ENCODE data around the gene CTSK. TPM values are rescaled to one million over a fixed set of nuclear protein-coding genes. Genes with fewer than 3 reads are reported as not detected.

CTSK gene
- total RNA-seq, 1 experiment from 2014 or later, result 6.5 TPM

DNA sequence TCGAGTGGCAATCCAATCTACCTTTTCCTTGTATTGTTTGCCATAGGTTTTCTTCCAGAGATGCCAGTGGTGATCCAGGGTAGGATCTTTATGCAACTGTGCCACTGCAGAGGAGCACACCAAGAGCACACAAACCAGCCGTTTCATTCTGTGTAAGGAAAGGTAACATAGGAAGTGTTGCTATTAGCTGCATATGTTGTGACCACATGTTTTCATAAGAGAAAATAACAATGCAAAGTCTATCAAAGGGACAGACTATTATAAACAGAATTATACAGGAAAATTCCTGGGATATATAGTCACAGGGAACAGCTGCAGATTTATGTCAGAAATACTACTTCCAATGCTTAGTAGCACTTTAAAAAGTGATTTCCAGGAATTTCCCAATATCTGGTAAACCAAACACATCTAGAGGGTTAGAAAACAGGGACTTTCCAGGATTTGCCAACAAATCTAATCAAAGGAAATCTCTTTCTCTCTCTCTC, 43.4 kb downstream of the CTSK start:
- peak overlapping the region; percentile 82 for H3K4me2 ChIP-seq (ENCODE audit: low read depth, low read length, poor library complexity, severe bottlenecking)
- no peaks in the 10 kb centered on the region for H3K9me2 ChIP-seq (replicated peaks; ENCODE audit: insufficient read depth, low read length)
- H3K4me1 ChIP-seq (ENCODE audit: low read length), result peaks cover 52% of the 10 kb centered on the region
- H3K79me2 ChIP-seq (ENCODE audit: low read length), result peaks cover 59% of the 10 kb centered on the region
- H3K9ac ChIP-seq (ENCODE audit: low read length), result peak overlapping the region; percentile 71
- H3K36me3 ChIP-seq (ENCODE audit: insufficient read depth, low read length), result peaks cover 43% of the 10 kb centered on the region
- no peaks in the 10 kb centered on the region for H3K27me3 ChIP-seq (ENCODE audit: low read length)
- no peaks in the 10 kb centered on the region for H4K20me1 ChIP-seq (ENCODE audit: insufficient read depth, low read depth, low read length)
- H3K9me3 ChIP-seq (ENCODE audit: low read length), result no peaks in the 10 kb centered on the region
- peak overlapping the region; percentile 92 for H3K27ac ChIP-seq (ENCODE audit: low read length)
- peak; percentile 65 for DNase-seq
- peak overlapping the region; percentile 70 for H3K4me3 ChIP-seq (ENCODE audit: low read length)
- H2AFZ ChIP-seq (ENCODE audit: low read length), result no peak overlapping the region

DNA sequence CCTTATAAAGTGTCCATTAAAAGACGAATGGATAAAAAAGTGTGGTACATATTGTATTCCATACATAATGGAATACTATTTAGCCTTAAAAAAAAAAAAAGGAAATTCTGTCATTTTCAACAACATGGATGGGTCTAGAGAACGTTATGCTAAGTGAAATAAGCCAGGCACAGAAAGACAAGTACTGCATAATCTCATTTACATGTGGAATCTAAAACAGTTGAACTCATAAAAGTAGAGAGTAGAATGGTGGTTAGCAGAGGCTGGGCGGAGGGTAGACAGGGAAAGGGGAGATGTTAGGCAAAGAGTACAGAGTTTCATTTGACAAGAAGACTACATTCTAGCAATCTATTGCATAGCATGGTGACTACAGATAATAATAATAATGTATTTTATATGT, 45.0 kb downstream of the CTSK start:
- peak overlapping the region; percentile 43 for H3K4me3 ChIP-seq (ENCODE audit: low read length)
- DNase-seq, result peak; percentile 40
- no peaks in the 10 kb centered on the region for H3K9me2 ChIP-seq (replicated peaks; ENCODE audit: insufficient read depth, low read length)
- H3K4me1 ChIP-seq (ENCODE audit: low read length), result peaks cover 43% of the 10 kb centered on the region
- H3K36me3 ChIP-seq (ENCODE audit: insufficient read depth, low read length), result peaks cover 48% of the 10 kb centered on the region
- peak overlapping the region; percentile 82 for H3K4me2 ChIP-seq (ENCODE audit: low read depth, low read length, poor library complexity, severe bottlenecking)
- H3K27ac ChIP-seq (ENCODE audit: low read length), result peak overlapping the region; percentile 50; the same call in 1 of the 2 replicates
- H3K9me3 ChIP-seq (ENCODE audit: low read length), result no peaks in the 10 kb centered on the region
- peaks cover 69% of the 10 kb centered on the region for H3K79me2 ChIP-seq (ENCODE audit: low read length)
- H3K27me3 ChIP-seq (ENCODE audit: low read length), result no peaks in the 10 kb centered on the region
- no peaks in the 10 kb centered on the region for H4K20me1 ChIP-seq (ENCODE audit: insufficient read depth, low read depth, low read length)
- H2AFZ ChIP-seq (ENCODE audit: low read length), result no peak overlapping the region
- no peak overlapping the region for H3K9ac ChIP-seq (ENCODE audit: low read length)

DNA sequence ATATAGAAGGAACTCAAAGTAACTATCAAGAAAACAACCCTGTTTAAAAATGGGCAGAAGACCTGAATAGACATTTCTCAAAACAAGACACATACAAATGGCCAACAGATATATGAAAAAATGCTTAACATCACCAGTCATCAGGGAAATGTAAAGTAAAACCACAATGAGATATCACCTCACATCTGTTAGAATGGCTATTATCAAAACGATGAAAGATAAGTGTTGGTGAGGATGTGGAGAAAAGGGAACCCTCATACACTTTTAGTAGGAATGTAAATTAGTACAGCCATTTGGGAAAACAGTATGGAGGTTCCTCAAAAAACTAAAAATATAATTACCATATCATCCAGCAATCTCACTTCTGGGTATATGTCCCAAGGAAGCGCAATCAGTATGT, 45.5 kb downstream of the CTSK start:
- peak; percentile 39 for DNase-seq
- H4K20me1 ChIP-seq (ENCODE audit: insufficient read depth, low read depth, low read length), result no peaks in the 10 kb centered on the region
- H3K9me2 ChIP-seq (replicated peaks; ENCODE audit: insufficient read depth, low read length), result no peaks in the 10 kb centered on the region
- no peak overlapping the region for H2AFZ ChIP-seq (ENCODE audit: low read length)
- peaks cover 43% of the 10 kb centered on the region for H3K4me1 ChIP-seq (ENCODE audit: low read length)
- peak overlapping the region; percentile 14; the same call in 1 of the 2 replicates for H3K27ac ChIP-seq (ENCODE audit: low read length)
- peaks cover 73% of the 10 kb centered on the region for H3K79me2 ChIP-seq (ENCODE audit: low read length)
- peak overlapping the region; percentile 43 for H3K4me3 ChIP-seq (ENCODE audit: low read length)
- peaks cover 52% of the 10 kb centered on the region for H3K36me3 ChIP-seq (ENCODE audit: insufficient read depth, low read length)
- H3K9ac ChIP-seq (ENCODE audit: low read length), result no peak overlapping the region
- no peaks in the 10 kb centered on the region for H3K27me3 ChIP-seq (ENCODE audit: low read length)
- H3K9me3 ChIP-seq (ENCODE audit: low read length), result no peaks in the 10 kb centered on the region
- H3K4me2 ChIP-seq (ENCODE audit: low read depth, low read length, poor library complexity, severe bottlenecking), result peak overlapping the region; percentile 82

DNA sequence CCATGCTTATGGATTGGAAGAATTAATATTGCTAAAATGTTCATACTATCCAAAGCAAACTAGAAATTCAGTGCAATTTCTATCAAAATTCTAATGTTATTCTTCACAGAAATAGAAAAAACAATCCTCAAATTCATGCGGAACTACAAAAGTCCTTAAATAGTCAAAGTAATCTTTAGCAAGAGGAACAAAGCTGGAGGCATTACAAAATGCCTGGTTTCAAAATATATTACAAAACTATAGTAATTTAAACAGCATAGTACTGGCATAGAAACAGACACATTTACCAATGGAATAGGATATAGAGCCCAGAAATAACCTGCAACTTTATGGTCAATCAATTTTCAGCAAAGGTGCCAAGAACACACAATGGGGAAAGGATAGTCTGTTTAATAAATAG, 46.3 kb downstream of the CTSK start:
- Histone ChIP-seq H3K79me2 (ENCODE audit: low read length) (peaks cover 74% of the 10 kb centered on the region), H3K36me3 (ENCODE audit: insufficient read depth, low read length) (peaks cover 57% of the 10 kb centered on the region), H2AFZ (ENCODE audit: low read length) (no peak overlapping the region), H3K4me2 (ENCODE audit: low read depth, low read length, poor library complexity, severe bottlenecking) (no peak overlapping the region), H3K27me3 (ENCODE audit: low read length) (no peaks in the 10 kb centered on the region), H3K4me3 (ENCODE audit: low read length) (no peak overlapping the region), H3K9me2 (replicated peaks; ENCODE audit: insufficient read depth, low read length) (no peaks in the 10 kb centered on the region), H4K20me1 (ENCODE audit: insufficient read depth, low read depth, low read length) (no peaks in the 10 kb centered on the region), H3K9me3 (ENCODE audit: low read length) (no peaks in the 10 kb centered on the region), H3K9ac (ENCODE audit: low read length) (no peak overlapping the region), H3K4me1 (ENCODE audit: low read length) (peaks cover 43% of the 10 kb centered on the region), H3K27ac (ENCODE audit: low read length) (no peak overlapping the region)
- peak; percentile 27 for DNase-seq

DNA sequence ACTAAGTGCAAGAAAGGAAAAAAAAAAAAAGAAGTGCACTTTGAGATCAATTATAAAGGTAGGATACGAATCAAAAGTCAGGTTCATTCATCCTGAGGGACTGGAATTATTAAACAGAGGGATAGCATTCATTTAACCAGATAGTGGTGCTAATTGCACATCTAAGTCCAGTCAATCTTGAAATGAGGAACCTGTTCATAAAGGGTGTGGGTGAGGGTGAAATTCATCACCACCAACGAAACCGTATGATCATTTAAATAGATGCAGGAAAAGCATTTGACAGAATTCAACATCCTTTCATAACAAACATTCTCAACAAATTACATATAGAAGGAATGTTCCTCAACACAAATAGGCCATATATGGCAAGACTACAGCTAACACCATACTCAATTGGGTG, 48.0 kb downstream of the CTSK start:
- Histone ChIP-seq H3K79me2 (ENCODE audit: low read length) (peaks cover 68% of the 10 kb centered on the region), H3K4me3 (ENCODE audit: low read length) (no peak overlapping the region), H3K36me3 (ENCODE audit: insufficient read depth, low read length) (peaks cover 64% of the 10 kb centered on the region), H4K20me1 (ENCODE audit: insufficient read depth, low read depth, low read length) (no peaks in the 10 kb centered on the region), H3K4me2 (ENCODE audit: low read depth, low read length, poor library complexity, severe bottlenecking) (no peak overlapping the region), H3K4me1 (ENCODE audit: low read length) (peaks cover 34% of the 10 kb centered on the region), H3K9me2 (replicated peaks; ENCODE audit: insufficient read depth, low read length) (no peaks in the 10 kb centered on the region), H3K9ac (ENCODE audit: low read length) (no peak overlapping the region), H3K9me3 (ENCODE audit: low read length) (no peaks in the 10 kb centered on the region), H3K27ac (ENCODE audit: low read length) (no peak overlapping the region), H2AFZ (ENCODE audit: low read length) (no peak overlapping the region), H3K27me3 (ENCODE audit: low read length) (no peaks in the 10 kb centered on the region)
- DNase-seq, result no peak

DNA sequence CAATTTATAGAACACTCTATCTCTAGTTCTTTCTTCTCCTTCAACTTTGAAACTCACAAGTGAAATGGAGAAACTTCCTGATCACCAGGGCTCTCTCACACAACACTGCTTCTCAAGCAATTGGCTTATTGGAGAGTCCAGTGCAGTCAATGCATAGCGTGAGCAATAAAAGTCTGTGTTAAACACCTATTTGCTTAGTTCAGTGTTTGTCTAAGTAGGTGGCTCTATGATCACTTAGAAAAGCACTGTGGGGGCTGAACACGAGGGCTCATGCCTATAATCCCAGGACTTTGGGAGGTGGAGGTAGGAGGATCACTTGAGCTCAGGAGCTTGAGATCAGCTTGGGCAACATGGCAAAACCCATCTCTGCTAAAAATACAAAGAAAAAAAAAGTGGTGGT, 54.6 kb downstream of the CTSK start:
- H3K79me2 ChIP-seq (ENCODE audit: low read length), result peaks cover 17% of the 10 kb centered on the region
- peaks cover 61% of the 10 kb centered on the region for H3K36me3 ChIP-seq (ENCODE audit: insufficient read depth, low read length)
- no peak overlapping the region for H3K4me3 ChIP-seq (ENCODE audit: low read length)

DNA sequence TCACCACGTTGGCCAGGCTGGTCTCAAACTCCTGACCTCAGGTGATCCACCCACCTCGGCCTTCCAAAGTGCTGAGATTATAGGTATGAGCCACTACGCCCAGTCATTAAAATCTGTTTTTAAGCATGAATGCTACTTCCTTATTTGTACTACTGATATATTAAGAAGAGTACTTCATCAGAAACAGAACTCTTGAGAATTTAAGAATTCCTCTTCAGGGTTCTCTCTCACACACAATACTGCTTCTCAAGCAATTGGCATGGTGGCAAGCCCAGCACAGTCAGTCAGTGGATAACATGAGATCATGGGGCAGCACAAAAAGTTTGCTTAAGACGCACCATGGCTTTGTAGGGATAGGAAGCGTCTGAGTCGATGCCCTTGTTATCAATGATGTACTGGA, 56.6 kb downstream of the CTSK start:
- Histone ChIP-seq H3K9me3 (ENCODE audit: low read length) (no peaks in the 10 kb centered on the region), H3K4me3 (ENCODE audit: low read length) (no peak overlapping the region), H3K4me1 (ENCODE audit: low read length) (no peaks in the 10 kb centered on the region), H3K27me3 (ENCODE audit: low read length) (no peaks in the 10 kb centered on the region), H3K4me2 (ENCODE audit: low read depth, low read length, poor library complexity, severe bottlenecking) (no peak overlapping the region), H3K9me2 (replicated peaks; ENCODE audit: insufficient read depth, low read length) (no peaks in the 10 kb centered on the region), H3K27ac (ENCODE audit: low read length) (no peak overlapping the region), H3K36me3 (ENCODE audit: insufficient read depth, low read length) (peaks cover 68% of the 10 kb centered on the region), H3K79me2 (ENCODE audit: low read length) (0 out of 2 replicates have a peak, but pooled peaks cover 9% of the 10 kb centered on the region), H4K20me1 (ENCODE audit: insufficient read depth, low read depth, low read length) (no peaks in the 10 kb centered on the region), H2AFZ (ENCODE audit: low read length) (no peak overlapping the region), H3K9ac (ENCODE audit: low read length) (no peak overlapping the region)
- no peak for DNase-seq

More for the DNA sequence above, 54.6 kb downstream of the CTSK start:
- H3K27ac ChIP-seq (ENCODE audit: low read length), result no peak overlapping the region
- peak; percentile 22 for DNase-seq
- no peaks in the 10 kb centered on the region for H3K9me3 ChIP-seq (ENCODE audit: low read length)
- no peak overlapping the region for H2AFZ ChIP-seq (ENCODE audit: low read length)
- H3K4me1 ChIP-seq (ENCODE audit: low read length), result no peaks in the 10 kb centered on the region
- H3K9me2 ChIP-seq (replicated peaks; ENCODE audit: insufficient read depth, low read length), result no peaks in the 10 kb centered on the region
- no peak overlapping the region for H3K9ac ChIP-seq (ENCODE audit: low read length)
- no peak overlapping the region for H3K4me2 ChIP-seq (ENCODE audit: low read depth, low read length, poor library complexity, severe bottlenecking)
- no peaks in the 10 kb centered on the region for H4K20me1 ChIP-seq (ENCODE audit: insufficient read depth, low read depth, low read length)
- no peaks in the 10 kb centered on the region for H3K27me3 ChIP-seq (ENCODE audit: low read length)

DNA sequence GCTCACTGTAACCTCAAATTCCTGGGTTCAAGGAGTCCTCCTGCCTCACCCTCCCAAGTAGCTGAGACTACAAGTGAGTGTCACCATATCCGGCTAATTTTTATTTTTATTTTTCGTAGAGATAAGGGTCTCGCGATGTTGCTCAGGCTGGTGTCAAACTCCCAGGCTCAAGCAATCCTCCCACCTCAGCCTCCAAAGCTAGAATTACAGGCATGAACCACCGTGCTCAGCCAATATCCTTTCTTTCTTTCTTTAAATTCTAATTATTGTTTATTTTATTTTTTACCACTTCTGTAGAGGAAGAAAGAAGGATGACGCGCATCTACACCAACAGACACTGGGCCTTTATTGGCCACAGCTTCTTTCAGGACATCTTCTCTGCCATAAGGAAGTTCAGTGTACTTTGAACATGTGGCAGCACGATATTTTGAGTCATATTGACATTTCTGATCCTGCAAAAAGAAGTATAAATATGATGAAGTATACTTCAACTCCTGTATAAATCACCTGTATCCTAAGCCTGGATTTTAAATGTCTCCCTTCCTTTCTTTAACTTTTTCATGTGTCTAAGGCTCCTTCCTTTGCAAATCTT, 58.2 kb downstream of the CTSK start:
- DNase-seq, result no peak
- H3K27ac ChIP-seq (ENCODE audit: low read length), result no peak overlapping the region
- 0 out of 2 replicates have a peak, but pooled peaks cover 9% of the 10 kb centered on the region for H3K79me2 ChIP-seq (ENCODE audit: low read length)
- no peak overlapping the region for H3K4me3 ChIP-seq (ENCODE audit: low read length)
- no peaks in the 10 kb centered on the region for H3K27me3 ChIP-seq (ENCODE audit: low read length)
- no peaks in the 10 kb centered on the region for H3K9me2 ChIP-seq (replicated peaks; ENCODE audit: insufficient read depth, low read length)
- no peak overlapping the region for H2AFZ ChIP-seq (ENCODE audit: low read length)
- H3K4me1 ChIP-seq (ENCODE audit: low read length), result no peaks in the 10 kb centered on the region
- H3K9ac ChIP-seq (ENCODE audit: low read length), result no peak overlapping the region
- peaks cover 74% of the 10 kb centered on the region for H3K36me3 ChIP-seq (ENCODE audit: insufficient read depth, low read length)
- H4K20me1 ChIP-seq (ENCODE audit: insufficient read depth, low read depth, low read length), result no peaks in the 10 kb centered on the region
- H3K9me3 ChIP-seq (ENCODE audit: low read length), result no peaks in the 10 kb centered on the region
- H3K4me2 ChIP-seq (ENCODE audit: low read depth, low read length, poor library complexity, severe bottlenecking), result no peak overlapping the region

Measured in Karpas-422 (cell line).